Right lobe of liver (tissue), 6 donors: ENCODE measurements around the gene ATP8B3. TPM values are rescaled to one million over a fixed set of nuclear protein-coding genes. Genes with fewer than 3 reads are reported as not detected.
"Not testable (repeated sequence)": the region's sequence is repeated elsewhere in the genome, so short reads cannot be mapped to it uniquely, and the experiment has no call there.

Experiments used
- ATAC-seq, 4 donors: fragments of 200-7000 bp; cut with Tn5 transposase; one replicate each; pipeline ENCODE4 v1.9.1; 2020; ENCODE audit warnings: mild to moderate bottlenecking in 4 of 4, moderate library complexity in 4 of 4
- DNase-seq, 3 donors: peaks; one replicate each; pipeline ENCODE4 v3.0.0-alpha.2; 2020
- H3K27ac ChIP-seq, 3 donors: fragments of 200-600 bp; one replicate each; pipeline ENCODE4 v1.8.0; 2022
- H3K27me3 ChIP-seq, 2 donors: fragments of 200-600 bp; one replicate each; pipeline ENCODE4 v1.8.0; 2022
- H3K36me3 ChIP-seq, 4 donors: fragments of 200-600 bp; sonication (generic) in 1 of 4; one replicate each; pipeline versions ENCODE4 v1.5.1 to v1.8.0; 2017 to 2022; ENCODE audit warnings: control low read depth in 1 of 4
- H3K4me1 ChIP-seq, 4 donors: fragments of 200-600 bp; sonication (generic) in 1 of 4; one replicate each; pipeline versions ENCODE4 v1.5.1 to v1.8.0; 2017 to 2022; ENCODE audit warnings: control low read depth in 1 of 4
- H3K4me3 ChIP-seq, 3 donors: fragments of 200-600 bp; one replicate each; pipeline ENCODE4 v1.8.0; 2022
- H3K9me3 ChIP-seq, 4 donors: fragments of 200-600 bp; sonication (generic) in 1 of 4; one replicate each; pipeline versions ENCODE4 v1.5.1 to v1.8.0; 2017 to 2022; ENCODE audit warnings: control low read depth in 1 of 4
- CTCF ChIP-seq, 4 donors: fragments of 200-600 bp in 3 of 4; fragments of 450-650 bp in 1 of 4; IDR thresholded peaks; one replicate each; pipeline versions ENCODE4 v1.5.1 to v1.8.0; 2016 to 2022; ENCODE audit warnings: antibody characterized with exemption in 4 of 4, mild to moderate bottlenecking in 2 of 4
- POLR2A ChIP-seq: fragments of 450-650 bp; IDR thresholded peaks from one replicate; pipeline ENCODE4 v1.6.1; 2017; ENCODE audit warnings: antibody characterized with exemption, mild to moderate bottlenecking
- WGBS: methylation state at CpG from one replicate; pipeline ENCODE4 v1.1.6; 2018; ENCODE audit warnings: low coverage, low lambda C conversion rate; ENCODE audit not compliant: insufficient coverage; ENCODE audit errors: missing lambda C conversion rate; 5-methylcytosine and 5-hydroxymethylcytosine counted together
- intact Hi-C, 2 donors: fragments of 100-400 bp; cut with DNase I; formaldehyde crosslinking; loops; one replicate each; pipeline versions ENCODE4 v1.11.2 to v1.14.1; 2022
- total RNA-seq, 6 experiments: library from RNA; depleted of rRNA in 2 of 6; stranded (reverse); fragments of >200 nt in 2 of 6; fragmentation: NEBNext Ultra II Directional in 3 of 6; extraction: Animal tissue kit (Norgen Biotek cat#: 25700) in 3 of 6; gene quantifications; one replicate each; pipeline versions ENCODE4 v1.1.0 to v1.2.4, GENCODE V29; 2016 to 2023
- donor health status: DM: no; HTN: yes; CAD: no.
- donor health status: DM: no; HTN: no; CAD: no.
- donor health status: DM: no; HTN: no; CAD: no.
- donor health status: DM: no; HTN: yes; CAD: no.
- donor health status: DM: no; HTN: yes; CAD: no.

ATP8B3 gene
- total RNA-seq, 6 experiments from 2014 or later, result 0.86 to 5.7 (median 3.1) TPM

DNA sequence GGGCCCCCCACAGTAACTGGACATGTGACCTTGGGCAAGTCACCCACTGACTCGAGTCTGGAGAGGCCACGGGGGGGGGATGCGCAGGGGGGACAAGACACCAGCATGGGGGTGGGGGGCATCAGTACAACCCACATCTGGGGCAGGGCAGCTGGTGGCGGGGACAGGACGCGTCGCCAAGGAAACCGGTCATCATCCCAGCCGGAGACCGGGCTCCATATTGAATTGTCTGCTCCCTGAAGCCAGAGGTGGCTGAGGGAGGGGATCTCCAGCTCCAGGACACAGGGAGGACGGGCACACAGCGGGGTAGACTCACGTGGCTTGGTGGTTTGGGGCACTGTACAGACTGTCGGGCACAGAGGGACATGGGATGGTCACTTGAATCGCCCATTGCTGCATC is 47.3 kb downstream of the ATP8B3 start:
- DNase-seq (no peak), ATAC-seq (no peak)
- no peak overlapping the region for H3K27ac ChIP-seq
- 6% methylated on average over 5 of the region's 15 CpGs for WGBS
- TF ChIP-seq POLR2A, result no peak
- TF ChIP-seq CTCF (IDR thresholded peaks at IDR 0.05), result no peak
- H3K4me1 ChIP-seq, result no peaks in the 10 kb centered on the region
- H3K4me3 ChIP-seq, result no peak overlapping the region
- H3K36me3 ChIP-seq, result no peaks in the 10 kb centered on the region
- peaks cover 7 to 32% of the 10 kb centered on the region in 2 donors for H3K27me3 ChIP-seq
- intact Hi-C loops, result loop anchor here in 1 of 2 donors (5.0 to 10.0 kb wide), 3 partner anchors 77 to 220 kb away; no protein-coding TSS in a partner anchor
- H3K9me3 ChIP-seq, result no peaks in the 10 kb centered on the region

GRCh38 chr19:1763648-1764639 is 48.1 kb downstream of the ATP8B3 start:
- Histone ChIP-seq H3K4me1 (no peaks in the 10 kb centered on the region), H3K27me3 (peaks cover 7 to 34% of the 10 kb centered on the region in 2 donors), H3K36me3 (no peaks in the 10 kb centered on the region), H3K27ac (no peak overlapping the region), H3K4me3 (no peak overlapping the region), H3K9me3 (no peaks in the 10 kb centered on the region)
- intact Hi-C loops, result loop anchor here in 1 of 2 donors (10.0 kb wide), 1 partner anchor 219 kb away; no protein-coding TSS in a partner anchor
- 12% methylated on average over 38 of the region's 39 CpGs for WGBS
- TF ChIP-seq CTCF (IDR thresholded peaks at IDR 0.05) (no peak), POLR2A (no peak)
- DNase-seq, result no peak
- no peak for ATAC-seq

DNA sequence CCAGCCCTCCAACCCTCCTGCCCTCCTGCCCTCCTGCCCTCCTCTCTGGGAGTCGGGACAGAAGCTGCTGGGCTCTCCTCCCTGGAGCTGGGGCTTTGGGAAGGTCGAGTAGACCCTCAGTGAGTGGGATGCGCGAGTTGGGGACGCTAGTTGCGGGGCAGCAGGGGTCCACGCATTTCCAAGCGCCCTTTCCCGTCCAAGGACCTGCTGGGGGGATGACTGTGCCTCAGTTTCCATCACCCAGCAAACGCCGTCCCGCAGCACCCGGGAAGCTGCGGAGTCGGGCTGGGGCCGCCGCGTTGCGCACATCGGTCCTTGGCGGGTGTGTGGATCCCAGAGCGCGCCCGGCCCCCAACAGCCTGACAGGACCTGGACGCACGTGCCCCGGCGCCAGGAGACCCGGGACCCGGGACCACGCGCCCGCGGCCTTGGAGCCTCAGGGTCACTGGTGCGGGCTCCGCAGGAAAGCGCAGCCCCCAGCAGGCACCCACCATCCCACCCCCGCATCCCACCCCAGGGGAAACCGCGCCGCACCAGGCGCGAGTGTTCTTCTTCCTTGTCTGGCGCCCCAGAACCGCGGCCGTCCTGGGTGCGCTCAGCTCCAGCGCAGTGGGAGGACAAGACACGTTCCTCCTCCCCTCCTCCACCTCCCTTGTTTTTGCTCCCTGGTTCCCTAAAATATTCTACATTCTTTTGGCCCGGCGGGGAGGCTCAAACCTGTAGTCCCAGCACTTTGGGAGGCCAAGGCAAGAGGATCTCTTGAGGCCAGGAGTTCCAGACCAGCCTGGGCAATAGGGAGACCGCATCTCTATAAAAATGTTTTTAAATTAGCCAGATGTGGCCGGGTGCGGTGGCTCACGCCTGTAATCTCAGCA is 49.6 kb downstream of the ATP8B3 start:
- Histone ChIP-seq H3K27ac (no peak overlapping the region), H3K9me3 (no peaks in the 10 kb centered on the region), H3K4me1 (no peaks in the 10 kb centered on the region), H3K4me3 (no peak overlapping the region), H3K36me3 (no peaks in the 10 kb centered on the region), H3K27me3 (peaks cover 7 to 43% of the 10 kb centered on the region in 2 donors)
- DNase-seq, result no peak
- no peak for ATAC-seq
- WGBS, result 13% methylated on average over 15 of the region's 56 CpGs
- no peak for TF ChIP-seq CTCF (IDR thresholded peaks at IDR 0.05)
- TF ChIP-seq POLR2A, result no peak
- intact Hi-C loops, result loop anchor here in 1 of 2 donors (10.0 kb wide), 1 partner anchor 218 kb away; no protein-coding TSS in a partner anchor

GRCh38 chr19:1761528-1762242 is 50.4 kb downstream of the ATP8B3 start:
- ATAC-seq, result no peak
- Histone ChIP-seq H3K9me3 (no peaks in the 10 kb centered on the region), H3K27me3 (peaks cover 7 to 43% of the 10 kb centered on the region in 2 donors), H3K4me3 (no peak overlapping the region), H3K27ac (no peak overlapping the region), H3K4me1 (no peaks in the 10 kb centered on the region), H3K36me3 (no peaks in the 10 kb centered on the region)
- intact Hi-C loops, result loop anchor here in 1 of 2 donors (10.0 kb wide), 1 partner anchor 217 kb away; no protein-coding TSS in a partner anchor
- 6% methylated on average over 11 of the region's 30 CpGs for WGBS
- TF ChIP-seq CTCF (IDR thresholded peaks at IDR 0.05) (no peak), POLR2A (no peak)
- no peak for DNase-seq

DNA sequence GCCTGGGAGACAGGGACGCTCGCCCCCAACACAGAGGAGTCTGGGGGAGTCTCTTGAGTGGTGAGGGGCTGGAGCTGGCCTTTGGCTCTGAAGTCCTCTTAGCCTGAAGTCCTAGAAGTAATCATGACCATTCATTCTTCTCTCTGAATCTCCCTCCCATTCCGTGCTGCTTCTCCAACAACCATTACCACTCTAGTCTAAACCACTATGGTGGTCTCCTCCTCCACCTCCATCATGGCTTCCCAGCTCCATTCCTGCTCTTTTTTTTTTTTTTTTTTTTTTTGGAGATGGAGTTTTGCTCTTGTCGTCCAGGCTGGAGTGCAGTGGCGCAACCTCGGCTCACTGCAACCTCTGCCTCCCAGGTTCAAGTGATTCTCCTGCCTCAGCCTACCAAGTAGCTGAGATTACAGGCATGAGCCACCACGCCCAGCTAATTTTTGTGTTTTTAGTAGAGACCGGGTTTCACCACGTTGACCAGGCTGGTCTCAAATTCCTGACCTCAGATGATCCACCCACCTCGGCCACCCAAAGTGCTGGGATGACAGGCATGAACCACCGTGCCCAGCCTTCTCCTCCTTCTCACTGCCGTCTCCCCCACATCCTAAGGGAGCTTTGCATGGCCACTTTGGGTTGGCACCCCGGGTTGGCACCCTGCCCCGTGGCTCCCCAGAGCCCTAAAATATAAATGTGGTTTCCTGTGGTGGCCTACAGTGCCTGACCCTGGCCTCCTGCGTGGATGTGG is 51.1 kb downstream of the ATP8B3 start:
- H3K27me3 ChIP-seq, result peaks cover 11 to 44% of the 10 kb centered on the region in 2 donors
- intact Hi-C loops, result loop anchor here in 1 of 2 donors (10.0 kb wide), 1 partner anchor 216 kb away; no protein-coding TSS in a partner anchor
- WGBS, result 8% methylated on average over 11 of the region's 15 CpGs
- H3K27ac ChIP-seq, DNase-seq, ATAC-seq, H3K9me3 ChIP-seq, H3K4me1 ChIP-seq, H3K36me3 ChIP-seq, H3K4me3 ChIP-seq: not testable (repeated sequence)
